Astrocyte of the hippocampus (primary cell): ENCODE results near the gene TPPP.
"Not testable (repeated sequence)": the region's sequence is repeated elsewhere in the genome, so short reads cannot be mapped to it uniquely, and the experiment has no call there.

Experiments used
- DNase-seq: peaks from one replicate; pipeline ENCODE4 v3.0.0; 2011; ENCODE audit warnings: low read depth, low spot score

TPPP gene

GRCh38 chr5:645421-645820, 47.7 kb downstream of the TPPP start:
- no peak for DNase-seq

GRCh38 chr5:644971-645370, 48.2 kb downstream of the TPPP start:
- DNase-seq = no peak

- no peak for DNase-seq
These were observed 48.6 kb downstream of the TPPP start for GRCh38 chr5:644509-644908.

DNA sequence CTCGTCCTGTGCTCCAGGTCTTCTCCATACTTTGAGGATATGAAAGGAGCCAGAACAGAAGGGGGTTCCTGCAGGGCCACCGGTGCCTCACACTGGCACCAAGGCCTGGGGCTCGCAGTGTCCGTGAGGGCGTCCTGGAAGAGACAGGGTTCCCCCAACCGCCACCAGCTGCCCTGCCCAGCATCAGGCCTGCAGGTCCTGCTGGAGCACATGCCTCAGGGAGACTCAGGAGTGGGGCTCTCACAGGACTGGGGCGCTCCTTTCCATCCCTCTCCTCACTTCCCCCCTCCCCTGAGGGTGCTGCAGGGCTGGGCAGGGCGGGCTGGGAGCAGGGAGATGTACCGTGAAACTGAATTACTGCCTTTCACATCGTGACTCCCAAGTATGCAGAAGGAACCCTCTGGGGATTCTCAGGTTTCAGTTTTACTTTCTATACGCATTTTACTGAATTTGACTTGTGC, 49.3 kb downstream of the TPPP start:
- DNase-seq = no peak

DNA sequence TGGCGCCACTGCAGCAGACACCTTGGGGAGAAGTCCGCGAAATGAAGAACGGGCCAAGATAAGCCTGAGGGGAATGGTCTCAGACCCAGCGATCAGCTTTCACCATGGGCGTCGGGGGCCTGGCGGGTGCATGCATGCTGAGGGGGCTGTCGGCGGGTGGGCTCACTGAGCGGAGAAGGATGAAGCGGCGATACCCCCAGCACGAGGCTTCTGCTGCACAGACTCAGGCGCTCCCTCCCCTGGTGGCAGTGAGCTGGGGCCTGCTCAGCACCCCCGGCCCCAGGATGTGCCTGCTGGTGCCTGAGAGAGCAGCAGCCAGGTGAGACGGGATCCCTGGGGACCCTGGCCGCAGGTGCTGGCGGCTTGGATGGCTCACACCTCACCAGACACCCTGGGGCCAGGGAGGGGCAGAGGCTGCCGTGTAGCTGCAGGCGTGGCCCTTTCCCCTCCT, 49.8 kb downstream of the TPPP start:
- DNase-seq = no peak

- no peak for DNase-seq
These were observed 50.7 kb downstream of the TPPP start for GRCh38 chr5:642481-642880.

DNA sequence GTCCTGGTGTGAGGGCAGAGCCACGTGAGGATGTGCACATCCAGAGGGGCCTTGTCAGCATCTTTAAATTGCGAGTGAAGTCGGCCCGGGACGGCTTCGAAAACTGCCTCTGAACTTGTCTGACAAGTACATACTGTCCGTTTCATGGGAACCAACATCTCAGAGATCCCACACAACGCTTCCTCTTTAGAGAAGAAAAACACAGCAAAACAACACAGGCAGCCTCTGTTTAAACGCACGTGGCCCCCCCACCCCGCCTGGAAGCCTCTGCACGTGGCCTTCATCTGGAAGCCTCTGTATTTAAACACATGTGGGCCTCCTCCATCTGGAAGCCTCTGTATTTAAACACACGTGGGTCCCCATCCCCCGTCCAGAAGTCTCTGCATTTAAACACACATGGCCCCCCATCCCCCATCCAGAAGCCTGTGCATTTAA, 51.8 kb downstream of the TPPP start:
- DNase-seq = no peak

DNA sequence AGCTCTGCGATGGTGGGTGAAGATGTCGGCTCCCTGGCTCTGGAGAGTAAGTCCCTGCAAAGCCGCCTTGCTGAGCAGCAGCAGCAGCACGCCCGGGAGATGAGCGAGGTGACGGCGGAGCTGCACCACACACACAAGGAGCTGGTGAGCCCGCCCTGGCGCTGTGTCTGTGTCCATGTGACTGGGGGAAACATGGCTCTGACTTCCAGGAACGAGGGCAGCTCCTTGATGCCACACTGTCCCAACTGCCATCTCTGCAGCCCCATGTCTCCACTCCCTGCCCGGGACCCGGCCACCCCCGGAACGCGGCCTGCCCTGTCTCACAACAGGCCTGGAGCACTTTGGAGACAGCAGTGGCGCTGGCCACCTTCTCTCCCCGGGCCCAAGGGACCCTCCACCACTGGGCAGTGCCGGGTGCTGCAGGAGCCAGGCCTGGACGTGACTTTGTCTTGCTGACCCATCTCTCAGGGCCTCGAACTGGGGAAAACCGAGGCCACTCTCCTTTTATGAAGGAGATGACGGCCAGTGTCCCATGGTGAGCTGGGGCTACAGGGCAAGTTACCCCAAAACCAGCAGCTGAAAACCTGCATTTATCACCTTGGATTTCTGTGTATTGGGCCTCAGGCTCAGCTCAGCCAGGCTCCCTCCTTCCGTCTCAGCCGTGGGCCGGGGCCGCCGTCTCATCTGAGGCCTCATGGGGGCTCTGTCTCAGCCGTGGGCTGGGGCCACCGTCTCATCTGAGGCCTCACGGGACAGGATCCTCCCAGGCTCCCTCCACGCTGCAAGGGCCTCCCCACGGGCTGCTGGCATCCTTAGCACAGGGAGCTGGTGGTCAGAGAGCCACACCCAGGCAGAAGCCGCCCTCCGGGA, 52.5 kb downstream of the TPPP start:
- no peak for DNase-seq

DNA sequence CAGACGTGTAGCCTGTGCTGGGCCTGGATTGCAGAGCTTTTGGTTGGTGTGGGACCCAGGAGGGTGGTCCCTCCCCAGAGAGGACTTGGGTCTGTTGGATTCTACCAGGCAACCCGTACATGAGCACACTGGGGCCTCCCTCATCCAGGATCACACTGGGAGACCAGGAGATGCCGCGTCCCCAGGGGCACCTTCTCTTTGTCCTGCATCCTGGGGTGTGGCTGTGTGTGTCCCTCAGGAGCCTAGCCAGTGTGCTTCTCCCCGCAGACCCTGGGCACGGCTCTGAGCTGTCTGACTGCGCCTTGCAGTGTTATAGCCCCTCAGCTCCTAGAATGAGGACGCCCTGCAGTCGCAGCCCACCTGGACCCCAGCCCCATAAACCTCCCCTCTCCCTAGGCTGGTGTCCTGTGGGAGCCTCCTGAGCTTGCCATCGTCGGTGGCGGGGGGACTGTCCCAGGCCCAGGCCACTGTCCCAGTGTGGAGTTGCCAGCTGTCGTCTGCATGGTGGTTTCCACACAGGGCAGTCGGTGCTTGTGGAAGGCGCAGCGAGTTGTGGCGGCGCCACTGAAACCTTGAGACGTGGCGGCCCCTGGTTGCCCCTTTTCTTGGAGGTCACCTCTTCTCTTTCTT, 53.5 kb downstream of the TPPP start:
- DNase-seq = no peak

DNA sequence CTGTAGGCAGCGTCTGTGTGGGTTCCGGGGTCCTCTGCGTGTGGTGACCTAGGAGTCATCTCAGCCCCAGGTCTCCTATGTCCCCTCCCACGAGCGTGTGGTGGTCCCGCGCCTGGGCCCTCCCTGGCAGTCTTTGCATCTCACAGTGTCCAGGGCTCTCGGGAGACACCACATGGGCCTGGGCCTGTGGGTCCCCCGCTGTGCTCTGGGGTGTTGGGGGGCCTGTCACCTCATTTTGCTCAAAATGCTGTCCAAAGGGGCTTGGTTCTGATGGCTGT, 54.0 kb downstream of the TPPP start:
- DNase-seq = no peak

DNA sequence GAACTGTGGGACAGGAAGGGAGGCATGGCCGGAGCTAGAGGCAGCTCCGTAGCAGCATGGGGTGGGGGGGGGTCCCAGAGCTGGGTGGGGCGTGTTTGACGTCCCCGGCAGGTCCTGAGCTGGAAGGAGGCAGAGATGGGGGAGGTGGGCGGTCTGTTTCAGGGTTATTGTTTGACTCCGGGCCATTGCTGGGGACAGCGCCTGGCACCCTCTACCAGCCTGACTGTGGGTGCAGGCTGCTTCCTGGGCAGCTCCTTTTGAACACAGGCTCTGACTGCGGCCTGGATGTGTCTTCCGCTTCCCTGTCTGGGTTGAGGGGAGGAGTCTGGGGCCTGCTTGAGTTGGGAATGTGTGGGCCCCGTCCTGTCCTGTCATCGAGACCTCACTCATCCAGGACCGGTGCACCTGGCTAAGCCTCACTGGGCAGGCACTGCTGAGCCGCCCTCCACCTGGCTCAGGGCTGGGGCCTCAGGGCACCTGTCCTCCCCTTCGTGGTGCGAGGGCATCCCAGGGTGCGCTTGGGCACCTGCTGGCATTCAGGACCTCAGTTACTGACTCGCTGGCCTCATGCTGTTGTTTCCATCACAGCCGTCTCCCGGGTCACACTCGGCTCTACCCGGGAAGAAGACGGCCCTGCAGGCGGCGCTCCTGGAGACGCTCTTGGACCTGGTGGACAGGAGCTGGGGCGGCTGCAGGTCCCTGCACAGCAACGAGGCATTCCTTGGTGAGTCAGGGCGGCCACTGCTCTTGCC, 54.5 kb downstream of the TPPP start:
- DNase-seq = no peak

DNA sequence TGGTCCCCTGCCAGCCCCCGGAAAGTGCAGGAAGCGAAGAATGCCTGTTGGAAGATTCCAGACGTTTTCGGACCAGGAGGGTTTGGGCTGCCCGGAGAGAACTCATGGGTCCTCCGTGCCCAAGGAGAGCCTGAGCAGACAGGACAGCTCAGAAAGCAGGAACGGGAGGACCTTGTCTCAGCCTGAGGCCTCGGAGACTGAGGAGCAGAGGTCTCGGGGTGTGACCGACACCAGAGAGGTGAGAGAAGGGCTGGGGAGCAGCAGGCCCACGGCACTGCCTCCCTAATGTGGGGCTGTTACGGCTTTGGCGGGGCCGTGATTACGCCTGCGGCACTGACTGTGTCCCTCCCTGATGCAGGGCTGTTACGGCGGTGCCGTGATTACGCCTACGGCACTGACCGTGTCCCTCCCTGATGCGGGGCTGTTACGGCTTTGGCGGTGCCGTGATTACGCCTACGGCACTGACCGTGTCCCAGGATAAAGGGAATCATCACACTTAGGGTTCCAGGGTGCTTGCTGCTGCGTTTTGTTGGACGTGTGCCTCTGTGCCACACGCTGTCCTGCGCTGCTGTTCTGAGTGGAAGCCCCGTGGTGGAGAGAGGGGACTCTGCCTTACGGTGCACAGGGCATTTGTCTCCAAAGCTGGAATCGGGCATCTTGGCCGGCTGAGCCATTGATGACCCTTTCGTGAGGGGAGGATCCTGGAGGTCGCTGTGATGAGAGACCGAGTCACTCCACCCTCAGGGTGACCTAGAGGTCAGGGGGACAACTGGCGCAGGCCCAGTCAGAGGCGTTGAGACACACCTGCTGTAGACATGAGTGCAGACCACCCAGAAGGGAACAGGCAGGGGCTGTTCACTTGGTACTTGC, 55.3 kb downstream of the TPPP start:
- DNase-seq = no peak

- no peak for DNase-seq
These were observed 56.2 kb downstream of the TPPP start for GRCh38 chr5:636951-637350.

GRCh38 chr5:635306-636055, 57.7 kb downstream of the TPPP start:
- DNase-seq = no peak

GRCh38 chr5:634191-634590, 59.0 kb downstream of the TPPP start:
- no peak for DNase-seq

DNA sequence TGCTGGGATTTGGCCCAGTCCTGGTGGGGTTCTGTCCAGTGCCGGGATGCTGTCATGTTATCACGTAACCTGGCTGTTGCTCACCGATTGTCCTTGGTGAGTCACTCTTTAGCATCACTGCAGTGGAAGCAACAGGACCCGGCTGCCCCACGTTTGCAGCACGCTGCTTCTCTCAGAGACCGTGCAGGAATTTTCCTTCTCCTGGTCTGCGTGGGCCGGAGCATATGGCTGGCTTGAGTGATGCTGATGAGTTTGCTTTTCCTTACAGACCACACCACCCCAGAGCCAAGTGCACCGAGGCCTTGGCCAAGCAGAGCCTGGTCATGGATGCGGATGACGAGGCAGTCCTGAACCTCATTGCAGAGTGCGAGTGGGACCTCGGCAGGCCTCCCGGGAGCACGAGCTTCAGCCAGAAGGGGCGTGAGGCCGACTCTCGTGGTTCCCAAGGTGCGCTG, 59.6 kb downstream of the TPPP start:
- DNase-seq = peak; percentile 37

DNA sequence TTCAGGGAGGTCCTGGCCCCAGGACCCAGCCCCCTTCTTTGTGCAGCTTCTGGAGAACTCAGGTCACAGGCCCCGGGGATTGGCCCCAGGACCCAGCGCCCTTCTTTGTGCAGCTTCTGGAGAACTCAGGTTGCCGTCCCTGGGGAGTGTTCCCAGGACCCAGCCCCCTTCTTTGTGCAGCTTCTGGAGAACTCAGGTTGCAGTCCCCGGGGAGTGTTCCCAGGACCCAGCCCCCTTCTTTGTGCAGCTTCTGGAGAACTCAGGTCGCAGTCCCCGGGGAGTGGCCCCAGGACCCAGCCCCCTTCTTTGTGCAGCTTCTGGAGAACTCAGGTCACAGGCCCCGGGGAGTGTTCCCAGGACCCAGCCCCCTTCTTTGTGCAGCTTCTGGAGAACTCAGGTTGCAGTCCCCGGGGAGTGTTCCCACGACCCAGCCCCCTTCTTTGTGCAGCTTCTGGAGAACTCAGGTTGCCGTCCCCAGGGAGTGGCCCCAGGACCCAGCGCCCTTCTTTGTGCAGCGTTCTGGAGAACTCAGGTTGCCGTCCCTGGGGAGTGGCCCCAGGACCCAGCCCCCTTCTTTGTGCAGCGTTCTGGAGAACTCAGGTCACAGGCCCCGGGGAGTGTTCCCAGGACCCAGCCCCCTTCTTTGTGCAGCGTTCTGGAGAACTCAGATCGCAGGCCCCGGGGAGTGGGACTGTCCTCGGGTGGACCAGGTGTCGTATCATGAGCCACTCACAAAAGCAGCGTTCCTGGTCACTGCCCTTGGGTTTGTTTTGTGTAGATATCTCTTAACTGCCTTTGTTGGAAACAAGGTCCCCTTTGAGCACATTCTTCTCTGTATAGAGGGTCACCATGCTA, 64.6 kb downstream of the TPPP start:
- DNase-seq = not testable (repeated sequence)

DNA sequence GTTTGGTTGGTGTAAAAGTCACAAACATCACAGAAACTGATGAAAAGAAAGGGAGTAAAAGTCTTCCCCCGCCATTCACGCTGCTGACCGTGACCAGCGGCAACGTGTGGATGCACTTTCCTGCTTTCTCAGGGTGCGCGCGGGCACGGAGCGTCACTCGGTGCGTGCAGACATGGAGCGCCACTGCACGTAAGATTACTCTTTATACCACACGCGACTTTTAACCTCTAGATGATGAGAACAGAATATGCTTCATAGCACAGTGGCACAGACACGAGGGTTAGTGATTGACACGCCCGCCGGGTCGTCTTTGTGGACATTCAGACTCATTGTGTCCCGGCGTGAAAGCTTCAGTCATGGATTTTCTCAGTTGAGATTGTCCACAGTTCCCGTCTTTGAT, 65.3 kb downstream of the TPPP start:
- no peak for DNase-seq

- DNase-seq = no peak
These were observed 66.3 kb downstream of the TPPP start for GRCh38 chr5:626850-627249.

DNA sequence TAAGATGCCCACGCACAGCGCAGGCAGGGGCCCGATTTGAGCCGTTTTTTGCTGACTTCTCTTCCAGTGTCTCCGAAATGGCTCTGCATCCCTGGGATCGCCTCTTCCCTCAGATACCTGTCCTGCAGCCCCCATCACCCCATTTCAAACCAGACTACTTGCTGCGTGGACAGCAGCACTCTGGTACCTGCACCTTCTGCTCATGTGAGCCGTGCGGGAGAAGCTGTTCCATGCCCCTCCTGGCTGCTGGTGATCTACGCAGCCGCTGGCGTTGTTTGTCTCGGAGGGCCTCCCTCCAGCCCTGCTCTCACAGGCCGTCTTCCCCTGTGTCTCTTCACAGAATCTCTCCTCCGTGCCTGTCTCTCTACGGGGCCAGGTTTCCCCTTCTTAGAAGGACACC, 67.6 kb downstream of the TPPP start:
- no peak for DNase-seq
